ENCODE measurements around the gene AP4S1.

Gene AP4S1
- long read RNA-seq, donor 1, partial matches to known transcripts: 0 of 4 reads
- long read RNA-seq, donor 1, other reads (novel, unspliced or antisense): 0 of 4 reads
- long read RNA-seq, donor 2, partial matches to known transcripts: 0 of 3 reads
- long read RNA-seq, donor 2, other reads (novel, unspliced or antisense): 0 of 3 reads
- long read RNA-seq, donor 3, partial matches to known transcripts: 0 of 1 reads
- long read RNA-seq, donor 3, other reads (novel, unspliced or antisense): 0 of 1 reads
- long read RNA-seq, donor 4, partial matches to known transcripts: 0 of 2 reads
- long read RNA-seq, donor 4, other reads (novel, unspliced or antisense): 0 of 2 reads
- long read RNA-seq, donor 5, partial matches to known transcripts: 0 of 2 reads
- long read RNA-seq, donor 5, other reads (novel, unspliced or antisense): 0 of 2 reads
- long read RNA-seq, donor 6, partial matches to known transcripts: 0 of 1 reads
- long read RNA-seq, donor 6, other reads (novel, unspliced or antisense): 0 of 1 reads
- long read RNA-seq, donor 7: 0 reads
- long read RNA-seq, donor 8, partial matches to known transcripts: 0 of 2 reads
- long read RNA-seq, donor 8, other reads (novel, unspliced or antisense): 0 of 2 reads

GRCh38 chr14:31025367-31026076, at the start of gene AP4S1:
Gene AP4S1 (plus strand): TSS chr14:31025649. CDS start chr14:31066197, 40,548 bp downstream.
- DNase-seq: peak; percentile 89

DNA sequence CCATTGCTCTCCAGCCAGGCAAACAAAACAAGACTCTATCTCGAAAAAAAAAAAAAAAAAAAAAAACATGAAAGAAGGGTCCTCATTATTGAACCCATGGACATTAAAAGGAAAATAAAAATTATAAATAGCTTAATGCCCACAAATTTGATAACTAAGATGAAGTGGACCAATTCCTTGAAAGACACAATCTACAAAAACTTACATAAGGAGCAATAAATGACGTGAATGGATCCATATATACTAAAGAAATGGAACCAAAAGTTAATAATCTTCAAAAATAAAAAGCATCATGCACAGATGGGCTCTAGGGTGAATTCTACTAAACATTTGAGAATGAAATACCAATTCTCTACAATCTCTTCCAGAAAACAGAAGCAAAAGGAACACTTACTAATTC, 47.7 kb upstream of the AP4S1 start:
- DNase-seq: no peak

- peak; percentile 28 for DNase-seq
Measured at GRCh38 chr14:30980106-30980704, 45.2 kb upstream of the AP4S1 start.

- DNase-seq: no peak
Measured at GRCh38 chr14:30980980-30981379, 44.5 kb upstream of the AP4S1 start.

GRCh38 chr14:30982533-30982932, 42.9 kb upstream of the AP4S1 start:
- no peak for DNase-seq

DNA sequence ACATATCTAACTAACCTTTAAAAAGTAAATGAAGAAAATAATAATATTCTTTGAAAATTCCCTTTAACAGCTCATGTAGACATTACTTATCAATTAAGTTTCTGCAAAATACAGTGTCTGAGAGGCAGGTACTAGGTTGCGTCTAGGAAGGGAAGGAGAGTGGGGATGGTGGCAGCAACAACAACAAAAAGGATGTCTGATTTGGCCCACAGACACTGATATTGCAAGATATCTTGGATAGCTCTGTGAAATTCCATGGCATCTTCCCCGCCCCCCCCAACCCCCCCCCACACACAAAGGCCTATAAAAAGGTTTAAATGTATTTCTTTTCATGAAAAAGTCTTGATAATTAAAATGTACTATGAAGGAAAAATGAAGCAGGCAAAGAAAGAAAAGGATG, 41.6 kb upstream of the AP4S1 start:
- no peak for DNase-seq

DNA sequence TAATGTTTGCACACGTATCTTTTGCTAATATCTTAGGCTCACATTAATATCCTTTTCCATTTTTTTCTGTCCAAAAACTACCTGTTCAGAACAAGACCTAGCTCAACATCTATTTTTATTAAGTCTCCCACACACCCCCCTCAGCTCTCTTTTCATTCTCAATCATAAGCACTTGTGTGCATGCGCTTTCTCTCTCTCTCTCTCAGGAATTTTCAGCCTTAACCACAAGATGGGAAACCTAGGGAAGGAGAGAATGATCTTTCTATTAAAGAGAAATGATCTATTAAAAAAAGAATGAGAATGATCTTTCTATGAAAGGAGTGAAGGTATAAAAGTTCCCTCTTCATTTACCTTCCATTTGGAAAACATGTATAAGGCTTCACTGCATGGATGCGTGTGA, 39.7 kb upstream of the AP4S1 start:
- DNase-seq: no peak

GRCh38 chr14:30988509-30988908, 36.9 kb upstream of the AP4S1 start:
- DNase-seq: no peak

DNA sequence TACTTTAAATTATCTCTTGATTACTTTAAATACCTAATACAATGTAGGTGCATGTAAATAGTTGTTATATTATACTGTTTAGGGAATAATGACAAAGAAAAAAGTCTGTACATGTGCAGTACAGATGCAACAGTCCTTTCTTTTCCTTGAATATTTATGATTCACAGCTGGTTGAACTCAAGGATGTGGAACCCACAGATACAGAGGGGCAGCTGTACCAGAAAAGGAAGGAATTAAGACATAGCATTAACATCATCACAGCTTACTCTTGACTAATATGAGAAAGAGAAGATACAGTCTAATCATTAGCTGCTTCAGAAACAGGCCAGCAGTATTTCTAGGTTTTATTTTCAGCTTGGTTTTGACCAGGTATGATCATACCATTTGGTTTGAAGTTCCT, 34.7 kb upstream of the AP4S1 start:
- no peak for DNase-seq

DNA sequence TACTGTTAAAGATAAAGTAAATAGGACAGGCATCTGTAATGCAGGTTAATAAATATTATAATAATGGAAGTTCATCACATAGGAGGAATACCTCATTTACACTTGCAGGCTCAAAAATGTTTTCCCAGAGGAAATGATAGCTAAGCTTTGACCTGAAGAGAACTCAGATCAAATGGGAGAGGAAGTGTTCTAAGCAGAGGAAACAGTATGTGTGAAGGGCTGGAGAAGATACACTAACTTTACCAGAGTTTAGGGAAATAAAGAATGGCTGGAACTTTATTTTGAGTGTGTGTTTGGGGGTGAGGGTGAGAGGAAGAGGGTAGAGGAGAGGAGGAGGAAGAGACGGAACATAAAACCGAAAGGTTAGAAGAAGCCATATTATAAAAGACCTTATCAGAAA, 34.0 kb upstream of the AP4S1 start:
- DNase-seq: no peak

DNA sequence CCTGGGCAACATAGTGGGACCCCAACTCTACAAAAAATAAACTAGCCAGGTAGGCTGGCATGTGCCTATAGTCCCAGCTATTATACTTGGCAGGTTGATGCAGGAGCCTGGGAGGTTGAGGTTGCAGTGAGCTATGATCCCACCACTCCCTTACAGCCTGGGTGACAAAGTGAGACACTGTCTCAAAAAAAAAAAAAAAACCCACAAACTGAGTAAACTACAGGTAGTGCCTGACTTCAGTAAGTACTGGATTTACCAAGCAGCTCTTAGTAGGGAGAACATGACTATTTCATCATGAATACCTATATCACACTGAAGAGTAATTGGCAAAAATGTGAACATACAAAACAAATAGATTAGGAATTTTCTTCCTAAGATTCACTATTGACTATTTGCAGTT, 32.4 kb upstream of the AP4S1 start:
- DNase-seq: no peak

DNA sequence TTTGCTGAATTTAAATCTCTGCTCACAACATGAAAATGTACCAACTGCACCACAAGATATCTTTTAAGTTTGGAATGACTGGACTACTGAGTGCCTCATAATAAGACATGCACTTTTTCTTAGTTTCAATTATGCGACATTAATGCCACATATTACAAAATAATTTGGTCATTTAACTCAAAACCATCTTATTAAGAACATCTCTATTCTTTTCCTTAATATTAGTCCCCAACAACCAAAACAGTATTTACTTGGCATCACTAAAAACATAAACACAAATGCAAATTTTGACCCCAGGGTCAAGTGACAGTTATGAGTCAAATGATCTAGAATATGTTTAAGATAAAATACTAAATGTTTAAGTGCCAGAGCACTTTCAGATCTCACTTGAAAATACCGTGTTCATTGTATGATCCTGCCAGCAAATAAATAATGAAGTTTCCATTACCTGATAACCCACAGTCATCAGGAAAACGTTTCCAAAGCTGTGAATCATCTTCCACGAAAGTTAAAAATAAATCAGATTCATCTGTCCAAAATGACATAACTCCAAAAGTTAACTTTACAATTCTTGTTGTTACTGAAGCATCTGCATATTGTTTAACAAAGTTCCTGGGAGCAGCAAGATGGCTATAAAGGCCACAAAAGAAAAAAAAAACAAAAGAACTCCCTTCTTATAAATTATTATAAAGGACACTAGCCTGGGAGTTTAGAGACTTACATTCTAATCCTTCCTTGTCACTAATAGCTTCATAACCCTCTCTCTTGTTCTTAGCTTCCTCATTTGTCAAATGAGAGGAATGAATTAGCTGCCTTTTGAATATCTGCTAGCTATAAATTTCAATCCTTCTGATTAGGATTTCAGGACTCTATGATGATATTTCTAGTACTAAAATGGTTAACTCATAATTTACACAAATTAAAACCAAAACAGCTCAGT, 30.5 kb upstream of the AP4S1 start:
- no peak for DNase-seq

GRCh38 chr14:30995689-30996088, 29.8 kb upstream of the AP4S1 start:
- DNase-seq: peak; percentile 4

GRCh38 chr14:30996892-30997659, 28.4 kb upstream of the AP4S1 start:
- DNase-seq: no peak

GRCh38 chr14:30998100-30998706, 27.2 kb upstream of the AP4S1 start:
- no peak for DNase-seq

- DNase-seq: no peak
Measured at GRCh38 chr14:30999038-30999773, 26.2 kb upstream of the AP4S1 start.

DNA sequence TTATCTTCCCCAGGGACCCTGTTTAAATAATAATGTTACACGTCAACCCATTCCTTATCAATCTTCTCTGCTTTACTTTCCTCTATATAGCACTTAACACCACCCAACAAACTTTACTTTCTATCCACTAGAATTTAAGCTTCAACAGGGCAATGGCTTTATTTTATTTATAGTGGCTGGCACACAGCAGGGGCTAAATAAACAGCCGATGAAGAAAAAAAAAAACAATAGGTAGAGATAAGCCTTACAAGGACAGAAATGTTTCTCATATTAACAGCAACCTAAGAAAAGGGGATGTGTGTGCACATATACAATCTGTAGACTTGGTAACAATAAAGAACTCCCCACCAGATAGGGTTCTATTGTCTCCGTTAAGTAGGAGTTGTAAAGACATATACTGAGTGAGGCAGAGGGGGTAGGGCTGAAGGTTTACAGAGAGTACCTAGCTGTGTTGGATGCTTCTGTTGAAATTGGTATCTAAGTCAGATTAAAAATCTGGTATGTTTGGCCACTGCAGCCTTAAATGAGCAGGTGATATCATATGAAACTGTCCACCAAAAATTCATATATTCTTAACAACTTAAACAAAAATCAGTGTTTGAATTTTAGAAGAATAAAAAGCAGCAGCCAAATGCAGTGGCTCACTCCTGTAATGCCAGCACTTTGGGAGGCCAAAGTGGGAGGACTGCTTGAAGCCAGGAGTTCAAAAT, 24.7 kb upstream of the AP4S1 start:
- DNase-seq: no peak

DNA sequence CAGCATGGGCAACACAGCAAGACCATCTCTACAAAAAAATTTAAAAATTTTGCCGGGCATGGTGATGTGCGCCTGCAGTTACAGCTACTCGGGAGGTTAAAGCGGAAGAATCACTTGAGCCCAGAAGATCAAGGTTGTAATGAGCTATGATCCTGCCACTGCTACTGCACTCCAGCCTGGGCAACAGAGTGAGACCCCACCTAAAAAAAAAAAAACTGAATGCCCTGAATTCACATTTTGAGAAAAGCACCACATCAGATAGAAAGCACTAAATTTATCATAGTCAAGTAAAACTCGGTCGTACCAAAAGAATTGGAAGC, 24.1 kb upstream of the AP4S1 start:
- DNase-seq: no peak

- no peak for DNase-seq
Measured at GRCh38 chr14:31003284-31003683, 22.2 kb upstream of the AP4S1 start.

Measured in right kidney (tissue), 9 donors.